HG03457 (cell line): ENCODE measurements around the gene IPCEF1.

Source experiments
- ATAC-seq: cut with Tn5 transposase; IDR thresholded peaks from one replicate; pipeline ENCODE4 v1.9.1; 2021; ENCODE audit warnings: moderate number of reproducible peaks; ENCODE audit not compliant: unreplicated experiment

Gene IPCEF1

DNA sequence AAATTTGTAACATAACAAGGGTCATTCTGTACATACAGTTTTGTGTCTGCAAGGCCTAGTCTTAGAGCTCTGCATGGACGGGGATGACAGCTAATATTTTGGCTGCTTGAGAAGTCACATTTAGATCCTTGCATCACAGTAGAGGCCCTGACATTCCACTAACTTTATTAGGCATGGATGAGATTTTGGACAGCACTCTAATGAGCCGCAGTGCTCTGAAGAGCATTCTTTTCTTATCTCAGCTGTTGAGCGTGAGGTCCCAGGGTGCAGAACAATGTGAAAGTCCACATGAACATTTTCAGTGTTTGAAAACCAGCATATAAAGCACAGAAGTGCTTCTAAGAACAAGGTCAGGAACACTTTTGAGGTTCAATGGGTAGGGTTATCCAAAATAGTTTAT, 58.9 kb downstream of the IPCEF1 start:
- ATAC-seq = no peak

DNA sequence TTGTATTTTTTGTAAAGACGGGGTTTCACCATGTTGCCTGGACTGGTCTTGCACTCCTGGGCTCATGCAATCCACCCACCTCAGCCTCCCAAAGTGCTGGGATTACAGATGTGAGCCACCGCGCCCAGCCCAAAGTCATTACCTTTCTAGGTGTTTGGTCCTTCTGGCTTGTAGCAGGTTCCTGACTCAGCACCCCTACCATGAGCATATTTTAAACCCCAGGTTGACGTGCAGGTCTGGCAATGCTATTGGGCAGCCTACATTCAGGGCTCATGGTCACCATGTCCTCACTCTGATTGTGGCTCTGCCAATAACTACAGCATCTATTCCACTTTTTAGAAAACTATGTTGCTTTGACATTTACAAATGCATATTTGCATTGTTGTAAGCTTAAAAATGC, 59.4 kb downstream of the IPCEF1 start:
- no peak for ATAC-seq

DNA sequence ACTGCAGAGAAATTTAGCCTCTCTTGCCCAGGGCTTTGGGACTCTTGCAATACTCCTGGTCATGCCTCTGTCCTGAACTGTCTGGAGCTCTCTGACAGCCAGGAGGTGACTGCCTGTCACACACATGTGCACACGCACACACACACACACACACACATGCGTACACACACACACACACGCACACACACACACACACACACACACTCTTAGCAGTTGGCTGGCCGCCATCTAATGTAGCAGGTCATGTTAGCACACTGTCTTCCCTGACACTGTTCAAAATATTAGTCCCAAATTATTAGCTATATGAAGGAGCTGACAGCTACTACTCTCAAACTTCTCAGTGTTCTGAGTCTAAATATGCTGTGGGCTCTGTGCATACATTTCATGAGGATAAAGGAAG, 60.9 kb downstream of the IPCEF1 start:
- no peak for ATAC-seq

DNA sequence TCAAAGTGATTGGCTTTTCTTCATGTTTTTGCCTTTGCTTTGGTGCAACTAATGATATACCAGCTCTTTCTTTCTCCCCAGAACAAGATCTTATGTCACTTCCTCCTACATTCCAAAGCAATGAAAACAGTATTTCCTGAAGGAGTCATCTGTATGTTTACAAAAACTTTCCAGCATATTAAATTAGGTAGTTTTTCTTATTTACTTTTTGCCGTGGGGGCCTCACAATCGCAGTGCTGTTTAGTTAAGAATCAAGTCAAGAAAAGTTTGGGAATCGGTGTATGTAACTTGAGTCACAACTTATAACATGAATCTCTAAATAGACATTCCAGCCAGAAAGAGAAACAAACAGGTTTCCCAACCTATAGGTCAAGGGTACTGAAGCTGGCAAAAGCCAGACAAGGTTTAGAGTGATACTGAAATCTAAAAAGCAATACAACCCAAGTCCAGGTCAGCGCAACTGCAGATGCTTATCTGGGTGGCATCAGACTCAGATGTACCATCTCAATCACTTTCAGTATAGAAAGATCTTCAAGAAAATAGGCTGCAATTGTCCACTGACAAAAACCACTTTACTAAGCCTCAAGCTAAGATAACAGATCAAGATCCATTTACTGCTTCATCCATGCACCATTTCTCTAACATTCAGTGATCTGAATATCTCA, 63.6 kb downstream of the IPCEF1 start:
- no peak for ATAC-seq

DNA sequence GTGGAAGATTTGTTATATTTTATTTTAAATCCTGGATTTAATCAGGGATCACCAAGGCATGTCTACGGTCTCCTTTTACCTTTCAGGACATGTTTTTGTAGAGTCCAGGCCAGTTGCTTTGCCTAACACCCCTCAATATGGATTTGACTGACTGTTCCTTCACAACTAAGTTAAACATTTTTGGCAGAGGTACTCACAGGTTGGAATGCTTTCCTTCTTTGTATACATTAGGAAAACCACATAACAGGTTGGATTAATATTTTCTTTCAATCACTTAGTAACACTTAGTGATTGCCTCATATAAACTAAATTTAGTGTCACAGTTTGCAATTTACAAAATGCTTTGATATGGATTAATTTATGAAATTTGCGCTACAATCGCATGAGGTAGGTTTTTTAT, 64.5 kb downstream of the IPCEF1 start:
- ATAC-seq = no peak

DNA sequence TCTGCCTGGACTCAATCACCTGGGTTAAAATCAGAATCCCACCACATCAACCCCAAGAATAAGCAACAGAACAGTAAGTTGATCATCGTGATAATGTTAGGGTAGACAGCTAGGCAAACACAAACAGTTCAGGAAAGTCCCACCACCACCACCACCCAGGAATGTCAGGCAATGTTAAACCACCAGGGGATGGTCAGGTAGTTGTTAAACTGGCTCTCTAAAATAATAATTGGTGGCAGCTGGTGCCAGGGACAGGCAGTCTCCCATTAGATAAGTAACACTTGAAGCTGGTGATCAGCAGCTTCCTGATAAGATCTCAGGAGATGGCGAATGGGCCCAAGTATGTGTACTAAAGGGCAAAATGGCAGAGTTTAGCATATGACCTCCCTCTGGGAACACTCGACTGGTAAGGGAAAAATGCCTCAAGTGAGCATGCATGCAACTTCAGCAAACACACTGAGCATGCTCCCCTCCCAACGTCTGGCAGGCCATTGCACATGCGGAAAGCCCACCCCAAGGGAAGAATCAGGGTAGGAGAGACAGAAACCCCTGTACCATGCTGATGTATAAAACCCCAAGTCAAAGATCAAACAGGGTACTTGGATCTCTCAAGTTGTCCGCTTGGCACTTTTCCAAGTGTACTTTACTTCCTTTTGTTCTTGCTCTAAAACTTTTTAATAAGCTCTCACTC, 66.6 kb downstream of the IPCEF1 start:
- no peak for ATAC-seq

DNA sequence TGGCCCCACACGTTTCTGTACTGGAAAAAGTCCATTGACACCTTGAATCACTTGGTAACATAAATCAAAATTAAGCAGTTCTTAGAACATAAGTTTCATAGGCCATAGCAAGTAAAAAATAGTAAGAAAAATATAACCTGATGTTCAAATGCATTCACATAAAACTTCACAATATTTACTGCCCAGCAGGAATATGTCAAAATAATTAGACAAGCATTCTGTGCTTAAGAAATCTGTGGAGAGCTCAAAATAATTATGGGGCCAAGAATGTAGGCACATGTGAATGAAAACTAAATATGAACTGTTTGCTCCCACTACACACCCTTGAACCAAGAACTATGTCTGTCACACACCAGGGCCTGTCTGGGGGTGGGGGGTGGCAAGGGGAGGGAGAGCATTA, 70.8 kb downstream of the IPCEF1 start:
- no peak for ATAC-seq

DNA sequence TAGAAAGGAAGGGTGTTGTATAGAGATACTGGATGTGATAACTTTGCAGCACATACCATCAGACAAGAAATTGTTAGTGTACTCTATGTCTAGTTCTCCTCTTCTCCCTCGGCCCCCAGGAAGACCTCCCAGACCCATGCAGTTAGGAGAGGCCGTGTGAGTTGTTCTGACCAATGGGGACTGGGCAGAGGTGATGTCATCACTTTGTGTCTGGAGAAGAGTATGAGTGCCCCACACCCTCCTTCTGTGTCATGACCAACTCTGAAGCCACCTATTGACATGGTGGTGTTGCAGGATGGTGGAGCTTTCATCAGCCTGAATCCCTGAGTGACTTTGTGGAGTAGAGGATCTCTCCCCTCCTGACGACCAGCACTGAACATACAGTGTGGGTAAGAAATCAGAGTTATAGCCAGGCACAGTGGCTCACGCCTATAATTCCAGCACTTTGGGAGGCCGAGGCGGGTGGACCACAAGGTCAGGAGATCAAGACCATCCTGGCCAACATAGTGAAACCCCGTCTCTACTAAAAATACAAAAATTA, 72.2 kb downstream of the IPCEF1 start:
- no peak for ATAC-seq

DNA sequence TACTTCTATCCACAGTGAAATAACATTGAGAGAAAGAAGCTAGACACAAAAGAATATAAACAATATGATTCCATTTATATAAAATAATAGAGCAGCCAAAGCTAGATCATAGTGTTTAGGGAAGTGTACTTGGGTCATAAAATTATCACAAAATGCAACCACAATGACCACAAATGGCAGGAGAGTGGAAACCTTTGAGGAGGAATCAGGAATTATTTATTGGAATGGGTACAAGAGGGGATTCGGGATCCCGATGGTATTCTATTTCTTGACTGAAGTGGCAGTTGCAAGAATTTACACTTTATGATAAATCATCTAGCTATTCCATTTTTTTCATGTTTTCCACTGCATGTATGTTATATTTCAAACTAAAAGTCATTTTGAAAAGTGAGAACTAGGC, 76.1 kb downstream of the IPCEF1 start:
- ATAC-seq = no peak

DNA sequence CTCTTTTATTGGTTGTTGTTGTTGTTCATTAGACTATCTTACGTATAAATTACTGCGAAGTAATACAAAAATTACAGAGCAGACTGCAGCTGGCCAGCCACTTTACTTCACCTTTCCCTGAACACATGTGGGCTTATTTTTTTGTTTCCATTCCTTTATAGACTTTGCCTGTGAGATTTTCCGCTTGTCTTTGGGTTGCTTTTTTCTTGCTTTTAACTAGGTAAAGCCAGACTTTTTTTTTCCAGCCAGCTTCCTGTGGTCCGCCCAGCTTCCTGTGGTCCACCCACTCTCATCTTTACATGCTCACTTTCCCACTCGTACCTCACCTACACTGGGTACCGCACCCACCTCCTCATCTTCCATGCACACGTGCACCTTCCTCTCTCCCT, 79.0 kb downstream of the IPCEF1 start:
- ATAC-seq = peak; percentile 44

DNA sequence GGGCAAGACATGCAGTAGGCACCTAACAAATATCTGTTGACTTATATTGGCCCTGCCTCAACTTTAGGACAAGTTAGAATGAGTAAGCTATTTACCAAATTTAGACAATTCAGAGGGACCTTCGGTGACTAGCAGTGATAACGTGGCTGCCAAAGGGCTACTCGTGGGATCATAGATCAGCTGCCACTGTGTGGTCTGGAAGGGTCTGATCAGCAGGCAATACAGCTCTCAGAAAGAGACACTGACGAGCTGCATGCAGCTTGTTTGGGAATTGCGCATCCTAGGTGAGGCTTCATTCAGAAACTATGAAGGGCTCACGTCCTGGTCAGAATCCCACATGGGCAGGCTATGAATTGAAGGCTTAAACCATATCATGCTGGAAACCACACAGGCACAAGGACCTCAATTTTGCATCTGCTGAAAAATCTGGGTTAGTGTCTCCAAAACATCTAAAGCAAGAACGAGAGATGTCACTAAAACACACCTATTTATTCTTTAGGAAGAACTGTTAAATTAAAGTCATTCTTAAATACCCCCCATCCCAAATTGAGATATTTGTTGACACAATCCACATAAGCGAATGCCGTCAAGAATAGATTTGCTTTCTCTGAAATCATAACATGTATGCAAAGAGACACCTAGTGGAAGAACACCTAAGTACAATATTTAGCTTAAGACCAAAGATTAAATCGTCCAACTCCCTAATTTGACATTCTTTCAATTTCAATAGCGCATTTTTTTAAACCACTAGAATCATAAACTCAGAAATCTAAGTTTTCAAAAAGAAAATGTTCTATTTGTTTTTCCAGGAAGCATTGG, 79.6 kb downstream of the IPCEF1 start:
- no peak for ATAC-seq

DNA sequence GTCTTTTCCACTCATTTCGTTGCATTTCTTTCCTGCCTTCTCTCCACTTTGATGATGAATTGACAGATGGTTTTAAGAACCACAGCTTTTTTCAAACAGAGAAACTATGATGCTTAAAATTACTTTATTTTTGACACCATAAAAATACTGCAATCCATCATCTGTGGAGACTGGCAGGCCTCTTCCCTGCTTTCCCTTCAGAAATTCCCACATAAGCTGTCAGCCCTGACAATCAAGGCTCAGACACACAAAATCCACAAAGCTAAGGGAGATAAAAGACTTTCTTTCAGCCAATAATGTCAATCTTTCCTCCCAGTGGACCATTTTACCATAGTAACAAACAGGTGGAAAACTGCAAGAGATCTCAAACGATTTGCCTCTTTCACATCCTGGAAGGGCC, 82.4 kb downstream of the IPCEF1 start:
- ATAC-seq = no peak

DNA sequence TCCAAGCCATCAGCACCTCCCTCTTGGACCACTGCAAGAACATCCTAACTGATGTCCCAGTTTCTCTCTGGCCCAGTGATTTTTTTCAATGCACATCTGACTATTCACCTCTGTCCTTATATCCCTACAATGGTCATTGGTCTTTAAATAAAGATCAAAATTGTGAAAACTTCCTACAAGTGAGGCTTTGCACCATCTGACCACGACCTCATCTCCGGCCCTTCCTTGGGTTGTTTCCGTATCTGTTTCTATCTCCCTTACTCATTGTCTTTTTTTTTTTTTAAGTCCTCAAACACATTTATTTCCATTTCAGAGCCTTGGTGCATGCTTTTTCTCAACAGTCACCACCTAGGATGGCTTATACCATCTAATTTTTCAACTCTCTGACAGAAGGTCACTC, 88.1 kb downstream of the IPCEF1 start:
- no peak for ATAC-seq

DNA sequence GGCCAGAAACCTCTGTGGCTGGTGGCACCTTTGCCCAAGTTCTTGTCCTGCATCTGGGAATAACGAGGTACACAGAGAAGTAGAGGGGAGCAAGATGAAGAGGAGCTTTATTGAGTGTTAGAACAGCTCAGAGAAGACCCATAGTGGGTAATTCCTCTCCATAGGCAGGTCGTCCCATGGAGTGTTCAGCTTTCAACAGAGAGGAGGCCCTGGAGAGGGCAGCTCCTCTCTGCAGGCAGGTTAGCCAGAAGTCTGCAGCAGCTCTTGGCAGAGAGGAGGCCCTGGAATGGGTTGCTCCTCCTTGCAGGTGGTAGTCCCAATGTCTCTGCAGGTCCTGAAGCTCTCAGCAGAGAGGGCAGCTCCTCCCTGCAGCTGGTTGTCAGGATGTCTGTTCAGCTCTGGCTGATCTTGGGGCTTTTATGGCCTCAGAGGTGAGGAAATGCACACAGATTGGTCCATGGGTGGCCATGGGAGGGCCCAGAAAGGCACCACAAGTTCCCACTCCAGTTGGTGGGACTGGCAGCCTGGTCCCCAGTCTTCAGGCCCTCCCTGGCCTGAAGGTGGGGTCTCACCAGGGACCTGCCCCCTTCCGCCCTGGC, 89.0 kb downstream of the IPCEF1 start:
- peak; percentile 63 for ATAC-seq

DNA sequence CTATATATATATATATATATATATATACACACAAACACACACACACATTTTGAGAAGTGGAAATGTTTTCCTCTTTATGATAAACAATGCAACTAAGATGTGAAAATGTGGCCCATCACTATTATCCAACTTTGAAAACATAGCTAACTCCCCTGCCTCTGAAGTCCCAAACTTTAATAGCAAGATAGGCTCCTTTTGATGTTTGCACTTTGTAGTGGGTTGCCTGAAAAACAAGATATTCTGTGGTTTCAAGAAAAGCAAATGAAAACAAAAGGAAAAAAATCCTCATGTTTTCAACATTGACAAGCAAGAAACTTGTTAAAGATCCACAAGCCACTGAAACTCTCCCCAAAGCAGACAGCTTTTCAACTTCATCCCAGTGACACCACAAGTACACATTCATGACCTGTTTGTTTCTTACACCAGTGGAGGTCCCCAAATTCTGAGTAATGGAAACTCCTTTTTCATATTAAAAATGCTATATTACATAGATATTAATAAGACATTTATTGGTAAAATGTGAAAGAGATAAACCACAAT, 90.0 kb downstream of the IPCEF1 start:
- no peak for ATAC-seq

DNA sequence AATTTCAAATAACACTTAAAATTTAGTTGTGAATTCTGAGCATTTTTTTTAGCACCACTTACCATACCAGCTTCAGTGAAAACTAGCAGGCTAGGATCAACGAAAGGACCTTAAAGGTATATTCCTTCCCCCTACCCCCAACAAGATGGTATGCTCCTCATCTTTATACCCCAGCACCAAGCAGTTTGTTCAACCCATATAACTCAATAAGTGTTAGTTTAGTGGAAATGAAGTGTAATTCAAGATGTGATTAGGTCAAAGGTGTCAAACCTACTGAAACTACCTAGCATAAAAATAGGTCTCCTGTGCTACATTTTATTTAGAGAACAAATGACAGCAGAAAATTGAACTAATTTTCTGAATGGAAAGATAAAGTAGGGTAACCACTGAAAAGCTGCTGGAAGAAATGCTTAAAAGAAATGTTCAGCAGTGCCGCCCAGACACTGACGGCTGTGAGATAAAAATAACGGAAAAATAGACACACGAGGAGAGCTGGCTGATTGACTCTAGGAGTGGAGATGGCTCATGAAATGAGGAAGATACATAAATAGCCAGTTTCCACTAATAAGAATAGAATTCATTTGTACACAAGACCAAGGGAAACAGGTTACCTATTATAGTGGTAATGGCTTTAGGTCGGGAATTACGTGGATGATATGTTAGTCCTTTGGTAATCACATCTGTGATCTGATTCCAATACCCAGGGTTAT, 94.8 kb downstream of the IPCEF1 start:
- ATAC-seq = no peak

DNA sequence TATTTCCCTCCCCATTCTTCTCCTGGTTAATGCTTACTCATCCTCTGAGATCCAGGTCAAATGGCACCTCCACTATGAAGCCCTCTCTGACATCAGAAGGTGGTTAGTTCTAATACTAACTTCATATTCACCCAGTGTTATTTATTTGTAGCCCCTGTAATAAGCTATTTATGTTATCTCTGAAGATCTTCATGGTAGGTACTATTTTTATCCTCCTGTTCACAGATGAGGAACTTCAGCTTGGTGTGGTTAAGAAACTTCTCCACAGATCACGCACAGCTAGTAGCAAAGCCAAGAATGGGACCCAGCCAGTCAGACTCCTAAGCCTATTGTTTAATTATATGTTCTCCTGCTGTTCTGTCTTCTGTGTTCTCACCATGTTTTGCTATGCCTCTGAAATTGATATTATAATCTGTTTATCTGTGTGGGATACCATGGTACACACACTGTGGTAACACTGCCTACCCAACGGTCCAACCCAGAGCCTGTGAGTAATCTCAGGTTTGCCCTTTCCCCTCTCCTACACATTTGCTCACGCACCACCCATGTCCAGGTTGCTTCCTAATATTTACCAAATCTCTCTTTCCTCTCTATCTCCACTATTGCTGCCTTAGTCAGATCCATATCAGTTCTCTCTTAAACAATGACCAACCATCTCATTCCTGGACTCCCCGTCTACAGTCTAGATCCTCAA, 98.4 kb downstream of the IPCEF1 start:
- peak; percentile 77 for ATAC-seq

DNA sequence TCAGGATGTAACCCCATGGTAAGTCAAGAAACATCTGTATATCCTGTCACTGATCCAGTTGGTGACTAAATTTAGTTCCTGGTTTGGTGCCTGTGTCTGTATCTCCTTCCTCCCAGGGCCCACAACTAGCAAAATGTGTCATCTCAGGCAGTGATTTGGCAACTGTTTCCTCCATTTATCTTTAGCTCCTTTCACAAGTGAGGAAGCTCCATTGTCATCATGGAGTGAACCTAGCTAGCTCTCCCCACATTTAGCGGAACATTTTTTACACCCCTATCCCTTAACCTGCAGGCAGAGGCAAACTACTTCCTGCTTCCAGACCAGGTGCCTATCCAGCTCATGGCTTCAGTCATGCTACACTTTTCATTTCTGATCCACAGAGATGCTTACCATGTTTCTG, 99.5 kb downstream of the IPCEF1 start:
- no peak for ATAC-seq

DNA sequence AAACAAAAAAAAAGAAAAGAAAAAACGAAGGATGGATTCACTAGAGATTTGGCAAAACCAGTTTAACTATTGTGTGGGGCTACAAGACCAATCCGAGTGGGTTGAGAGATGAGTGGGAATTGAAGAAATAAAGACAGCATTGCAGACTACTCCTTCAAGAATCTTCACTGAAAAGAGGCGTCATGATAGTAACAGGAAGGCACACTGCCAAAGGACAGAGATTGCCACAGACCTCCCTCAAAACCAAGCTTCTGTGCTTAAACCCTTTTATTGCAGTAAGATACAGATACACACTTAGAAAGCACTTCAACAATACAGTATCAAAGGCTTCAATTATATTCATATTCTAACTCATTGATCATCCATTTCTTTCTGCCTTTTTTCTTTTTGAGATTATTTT, 103.9 kb downstream of the IPCEF1 start:
- ATAC-seq = no peak

DNA sequence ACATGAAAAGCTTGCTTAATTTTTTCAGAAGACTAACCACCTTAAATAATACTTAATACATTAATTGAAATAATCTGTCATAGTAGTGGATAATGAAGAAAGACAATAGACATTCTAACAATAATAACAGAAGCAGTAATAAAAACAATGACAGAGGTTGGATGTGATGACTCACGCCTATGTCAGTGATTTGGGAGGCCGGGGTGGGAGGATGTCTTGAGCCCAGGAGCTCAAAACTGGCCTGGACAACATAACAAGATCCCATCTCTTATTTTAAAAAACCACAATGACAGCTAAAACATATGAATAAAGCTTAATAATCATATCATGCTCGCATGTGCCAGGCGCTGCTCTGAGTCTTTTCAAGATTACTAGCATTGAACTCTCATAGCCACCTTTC, 105.5 kb downstream of the IPCEF1 start:
- ATAC-seq = no peak
